ENCODE data around the gene LSM4. TPM values are rescaled to one million over a fixed set of nuclear protein-coding genes. Genes with fewer than 3 reads are reported as not detected.

Gene LSM4
- total RNA-seq, 4 donors from 2014 or later = 94.3 to 218 (median 175) TPM

- in situ Hi-C loops (cut with MboI; ENCODE audit: low pct_ligation_motif_present in 1 of 4, low pct_unique_long_range_greater_than_20kb in 1 of 4, low sequenced_read_pairs in 3 of 4) = no loop called here
- H3K4me3 ChIP-seq = peak overlapping the region in 3 of 4 donors; percentile 22 to 47 (median 27)
- H3K27ac ChIP-seq = peak overlapping the region; percentile 93 to 98 (median 96)
- TF ChIP-seq POLR2AphosphoS5 (IDR thresholded peaks at IDR 0.05) (peak; percentile 38 to 71 (median 61)), CTCF (IDR thresholded peaks at IDR 0.05) (no peak), POLR2A (IDR thresholded peaks at IDR 0.05) (peak; percentile 76), EP300 (IDR thresholded peaks at IDR 0.05; ENCODE audit: low read depth) (no peak)
- peak; percentile 75 for DNase-seq
- WGBS, 2 donors (ENCODE audit: low coverage in 1 of 2) = 19 to 22% methylated on average over 6 to 29 of the region's 29 CpGs
- H3K9me3 ChIP-seq = no peaks in the 10 kb centered on the region
- no peaks in the 10 kb centered on the region for H3K27me3 ChIP-seq
- H3K36me3 ChIP-seq = peaks cover 0 to 10% (median 0%) of the 10 kb centered on the region in 4 donors
- intact Hi-C loops (cut with DNase I; ENCODE audit: low total_unique reads) = no loop called here
- peaks cover 27 to 78% (median 45%) of the 10 kb centered on the region in 4 donors for H3K4me1 ChIP-seq
Observed at GRCh38 chr19:18304458-18305310, 18.2 kb downstream of the LSM4 start.

GRCh38 chr19:18304208-18304457, 18.7 kb downstream of the LSM4 start:
- WGBS, 2 donors (ENCODE audit: low coverage in 1 of 2) = 23% methylated on average over 2 of the region's 2 CpGs; no CpG with 5 or more reads in 1 of the 2 donors
- H3K36me3 ChIP-seq = peaks cover 0 to 6% (median 0%) of the 10 kb centered on the region in 4 donors
- H3K4me1 ChIP-seq = peaks cover 27 to 78% (median 45%) of the 10 kb centered on the region in 4 donors
- H3K27me3 ChIP-seq = no peaks in the 10 kb centered on the region
- peak overlapping the region in 2 of 4 donors; percentile 27 to 47 for H3K4me3 ChIP-seq
- DNase-seq = no peak
- TF ChIP-seq POLR2AphosphoS5 (IDR thresholded peaks at IDR 0.05) = no peak
- no peak for TF ChIP-seq CTCF (IDR thresholded peaks at IDR 0.05)
- in situ Hi-C loops (cut with MboI; ENCODE audit: low pct_ligation_motif_present in 1 of 4, low pct_unique_long_range_greater_than_20kb in 1 of 4, low sequenced_read_pairs in 3 of 4) (no loop called here), intact Hi-C loops (cut with DNase I; ENCODE audit: low total_unique reads) (no loop called here)
- H3K9me3 ChIP-seq = no peaks in the 10 kb centered on the region
- H3K27ac ChIP-seq = peak overlapping the region; percentile 93 to 98 (median 96)

- intact Hi-C loops (cut with DNase I; ENCODE audit: low total_unique reads) (no loop called here), in situ Hi-C loops (cut with MboI; ENCODE audit: low pct_ligation_motif_present in 1 of 4, low pct_unique_long_range_greater_than_20kb in 1 of 4, low sequenced_read_pairs in 3 of 4) (no loop called here)
- Histone ChIP-seq H3K4me3 (no peak overlapping the region), H3K27me3 (no peaks in the 10 kb centered on the region), H3K27ac (peak overlapping the region; percentile 53 to 98 (median 87)), H3K36me3 (no peaks in the 10 kb centered on the region), H3K4me1 (peaks cover 27 to 64% (median 45%) of the 10 kb centered on the region in 4 donors), H3K9me3 (no peaks in the 10 kb centered on the region)
- no peak for DNase-seq
- TF ChIP-seq CTCF (IDR thresholded peaks at IDR 0.05) (peak in 1 of 5 experiments; percentile 10), POLR2A (IDR thresholded peaks at IDR 0.05) (no peak), EP300 (IDR thresholded peaks at IDR 0.05; ENCODE audit: low read depth) (no peak), POLR2AphosphoS5 (IDR thresholded peaks at IDR 0.05) (no peak)
- 60% methylated on average over 4 of the region's 4 CpGs; no CpG with 5 or more reads in 1 of the 2 donors for WGBS, 2 donors (ENCODE audit: low coverage in 1 of 2)
Observed at GRCh38 chr19:18301718-18302111, 21.2 kb downstream of the LSM4 start.

GRCh38 chr19:18300930-18301717, 21.8 kb downstream of the LSM4 start:
- intact Hi-C loops (cut with DNase I; ENCODE audit: low total_unique reads) = no loop called here
- Histone ChIP-seq H3K27ac (peak overlapping the region; percentile 53 to 98 (median 87)), H3K4me3 (no peak overlapping the region), H3K9me3 (no peaks in the 10 kb centered on the region), H3K4me1 (peaks cover 23 to 58% (median 42%) of the 10 kb centered on the region in 4 donors), H3K27me3 (no peaks in the 10 kb centered on the region), H3K36me3 (no peaks in the 10 kb centered on the region)
- TF ChIP-seq POLR2A (IDR thresholded peaks at IDR 0.05) = no peak
- peak in 2 of 3 donors; percentile 41 to 58 for TF ChIP-seq POLR2AphosphoS5 (IDR thresholded peaks at IDR 0.05)
- in situ Hi-C loops (cut with MboI; ENCODE audit: low pct_ligation_motif_present in 1 of 4, low pct_unique_long_range_greater_than_20kb in 1 of 4, low sequenced_read_pairs in 3 of 4) = no loop called here
- WGBS, 2 donors (ENCODE audit: low coverage in 1 of 2) = 53% methylated on average over 18 of the region's 18 CpGs; no CpG with 5 or more reads in 1 of the 2 donors
- peak; percentile 79 for DNase-seq
